ENCODE results near the gene LRRC61. TPM values are rescaled to one million over a fixed set of nuclear protein-coding genes. Genes with fewer than 3 reads are reported as not detected.
"Not testable (repeated sequence)": the region's sequence is repeated elsewhere in the genome, so short reads cannot be mapped to it uniquely, and the experiment has no call there.

The LRRC61 gene
- total RNA-seq, 1 donor from 2014 or later, result 13.0 TPM

DNA sequence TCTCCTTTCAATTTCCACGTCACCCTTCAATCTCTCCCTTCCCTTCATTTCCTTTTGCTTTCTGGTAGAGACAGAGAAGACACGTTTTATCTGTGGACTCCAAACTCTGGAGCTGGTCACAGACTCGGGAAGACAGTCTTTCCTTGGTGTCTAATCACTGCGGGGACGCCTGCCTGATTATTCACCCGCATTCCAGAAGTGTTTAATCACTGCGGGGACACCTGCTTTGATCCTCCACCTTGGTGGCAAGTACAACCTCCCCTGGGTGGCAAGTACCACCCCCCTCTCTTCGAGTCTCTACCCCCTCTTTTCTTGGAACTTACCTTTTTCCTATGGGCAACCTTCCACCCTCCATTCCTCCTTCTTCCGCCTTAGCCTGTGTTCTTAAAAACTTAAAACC lies 15.3 kb upstream of the LRRC61 start:
- Mint-ChIP-seq H3K27me3 (no peaks in the 10 kb centered on the region), H3K9me3 (no peaks in the 10 kb centered on the region), H3K36me3 (no peaks in the 10 kb centered on the region), H3K4me3 (no peak overlapping the region), H3K27ac (no peak overlapping the region), H3K4me1 (ENCODE audit: unreplicated experiment) (peaks cover 8% of the 10 kb centered on the region)
- TF ChIP-seq, protein P1, sequence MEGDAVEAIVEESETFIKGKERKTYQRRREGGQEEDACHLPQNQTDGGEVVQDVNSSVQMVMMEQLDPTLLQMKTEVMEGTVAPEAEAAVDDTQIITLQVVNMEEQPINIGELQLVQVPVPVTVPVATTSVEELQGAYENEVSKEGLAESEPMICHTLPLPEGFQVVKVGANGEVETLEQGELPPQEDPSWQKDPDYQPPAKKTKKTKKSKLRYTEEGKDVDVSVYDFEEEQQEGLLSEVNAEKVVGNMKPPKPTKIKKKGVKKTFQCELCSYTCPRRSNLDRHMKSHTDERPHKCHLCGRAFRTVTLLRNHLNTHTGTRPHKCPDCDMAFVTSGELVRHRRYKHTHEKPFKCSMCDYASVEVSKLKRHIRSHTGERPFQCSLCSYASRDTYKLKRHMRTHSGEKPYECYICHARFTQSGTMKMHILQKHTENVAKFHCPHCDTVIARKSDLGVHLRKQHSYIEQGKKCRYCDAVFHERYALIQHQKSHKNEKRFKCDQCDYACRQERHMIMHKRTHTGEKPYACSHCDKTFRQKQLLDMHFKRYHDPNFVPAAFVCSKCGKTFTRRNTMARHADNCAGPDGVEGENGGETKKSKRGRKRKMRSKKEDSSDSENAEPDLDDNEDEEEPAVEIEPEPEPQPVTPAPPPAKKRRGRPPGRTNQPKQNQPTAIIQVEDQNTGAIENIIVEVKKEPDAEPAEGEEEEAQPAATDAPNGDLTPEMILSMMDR (conservative IDR thresholded peaks at IDR 0.05), result no peak
- no peak for DNase-seq (ENCODE audit: extremely low spot score, unreplicated experiment)

DNA sequence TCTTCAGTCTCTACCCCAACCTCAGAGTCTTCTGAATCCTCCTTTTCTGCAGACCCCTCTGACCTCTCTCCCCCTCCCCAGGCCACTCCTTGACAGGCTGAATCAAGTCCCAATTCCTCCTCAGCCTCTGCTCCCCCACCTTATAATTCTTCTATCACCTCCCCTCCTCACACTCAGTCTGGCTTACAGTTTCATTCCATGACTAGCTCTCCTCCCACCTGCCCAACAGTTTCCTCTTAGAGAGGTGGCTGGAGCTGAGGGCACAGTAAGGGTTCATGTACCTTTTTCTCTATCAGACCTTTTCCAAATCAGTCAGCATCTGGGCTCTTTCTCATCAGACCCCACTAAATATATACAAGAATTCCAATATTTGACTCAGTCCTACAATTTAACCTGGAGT lies 14.6 kb upstream of the LRRC61 start:
- Mint-ChIP-seq H3K4me1 (ENCODE audit: unreplicated experiment) (peaks cover 14% of the 10 kb centered on the region), H3K36me3 (no peaks in the 10 kb centered on the region), H3K9me3 (no peaks in the 10 kb centered on the region), H3K27ac (no peak overlapping the region), H3K4me3 (no peak overlapping the region), H3K27me3 (no peaks in the 10 kb centered on the region)
- TF ChIP-seq, protein P1 (conservative IDR thresholded peaks at IDR 0.05), result no peak
- DNase-seq (ENCODE audit: extremely low spot score, unreplicated experiment), result no peak

DNA sequence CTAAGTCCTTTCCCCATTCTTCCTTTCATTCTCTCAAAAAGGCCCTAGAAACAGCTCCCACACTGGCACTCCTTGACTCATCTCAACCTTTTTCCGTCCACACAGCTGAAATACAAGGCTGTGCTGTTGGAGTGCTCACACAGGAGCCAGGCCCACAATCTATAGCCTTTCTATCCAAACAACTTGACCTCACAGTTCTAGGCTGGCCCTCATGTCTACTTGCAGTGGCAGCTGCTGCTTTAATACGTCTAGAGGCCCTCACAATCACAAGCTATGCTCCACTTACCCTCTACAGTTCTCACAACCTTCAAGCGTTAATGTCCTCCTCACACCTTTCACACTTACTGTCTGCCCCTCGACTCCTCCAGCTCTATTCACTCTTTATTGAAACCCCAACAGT lies 12.0 kb upstream of the LRRC61 start:
- peaks cover 10% of the 10 kb centered on the region for H3K4me1 Mint-ChIP-seq (ENCODE audit: unreplicated experiment)
- H3K4me3 Mint-ChIP-seq, result no peak overlapping the region
- no peak overlapping the region for H3K27ac Mint-ChIP-seq
- no peaks in the 10 kb centered on the region for H3K27me3 Mint-ChIP-seq
- DNase-seq (ENCODE audit: extremely low spot score, unreplicated experiment), result no peak
- TF ChIP-seq, protein P1 (conservative IDR thresholded peaks at IDR 0.05), result no peak
- no peaks in the 10 kb centered on the region for H3K9me3 Mint-ChIP-seq
- H3K36me3 Mint-ChIP-seq, result no peaks in the 10 kb centered on the region

DNA sequence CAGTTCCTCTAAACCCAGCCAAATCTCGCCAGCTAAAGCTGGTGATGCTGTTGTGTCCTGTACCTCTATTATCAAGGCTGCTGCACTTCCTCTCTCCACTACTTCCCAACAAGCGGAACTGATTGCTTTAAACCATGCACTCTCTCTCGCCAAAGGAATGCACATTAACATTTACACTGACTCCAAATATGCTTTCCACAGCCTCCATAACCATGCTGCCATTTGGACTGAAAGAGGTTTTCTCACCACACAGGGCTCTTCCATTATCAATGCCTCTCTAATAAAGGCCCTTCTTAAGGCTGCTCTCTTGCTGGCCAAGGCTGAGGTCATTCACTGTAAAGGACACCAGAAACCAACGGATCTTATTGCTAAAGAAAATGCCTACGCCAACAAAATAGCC lies 11.4 kb upstream of the LRRC61 start:
- no peak overlapping the region for H3K4me3 Mint-ChIP-seq
- H3K36me3 Mint-ChIP-seq, result no peaks in the 10 kb centered on the region
- TF ChIP-seq, protein P1 (conservative IDR thresholded peaks at IDR 0.05), result no peak
- H3K9me3 Mint-ChIP-seq, result no peaks in the 10 kb centered on the region
- no peaks in the 10 kb centered on the region for H3K27me3 Mint-ChIP-seq
- DNase-seq (ENCODE audit: extremely low spot score, unreplicated experiment), result no peak
- peaks cover 10% of the 10 kb centered on the region for H3K4me1 Mint-ChIP-seq (ENCODE audit: unreplicated experiment)
- no peak overlapping the region for H3K27ac Mint-ChIP-seq

DNA sequence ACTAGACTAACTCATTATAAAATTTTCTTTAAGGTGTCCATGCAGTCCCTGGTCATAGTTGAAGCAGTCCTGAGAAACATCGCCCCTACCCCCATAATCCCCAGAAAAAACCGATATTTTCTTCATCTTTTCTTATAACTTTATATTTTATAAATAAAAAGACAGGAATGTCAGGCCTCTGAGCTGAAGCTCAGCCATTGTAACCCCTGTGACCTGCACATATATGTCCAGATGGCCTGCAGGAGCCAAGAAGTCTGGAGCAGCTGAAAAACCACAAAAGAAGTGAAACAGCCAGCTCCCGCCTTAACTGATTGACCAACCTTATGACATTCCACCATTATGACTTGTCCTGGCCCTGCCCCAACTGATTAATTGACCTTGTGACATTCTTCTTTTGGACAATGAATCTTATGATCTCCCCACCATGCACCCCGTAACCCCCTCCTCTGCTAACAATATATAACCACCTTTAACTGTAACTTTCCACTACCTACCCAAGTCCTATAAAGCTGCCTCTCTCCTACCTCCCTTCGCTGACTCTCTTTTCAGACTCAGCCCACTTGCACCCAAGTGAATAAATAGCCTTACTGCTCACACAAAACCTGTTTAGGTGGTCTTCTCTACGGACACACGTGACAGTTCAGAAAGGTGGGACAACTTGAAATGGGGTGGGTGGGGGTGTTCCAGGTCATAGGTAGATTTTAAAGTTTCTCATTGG lies 10.3 kb upstream of the LRRC61 start:
- H3K27ac Mint-ChIP-seq; H3K9me3 Mint-ChIP-seq; H3K27me3 Mint-ChIP-seq; H3K36me3 Mint-ChIP-seq; H3K4me3 Mint-ChIP-seq; DNase-seq (ENCODE audit: extremely low spot score, unreplicated experiment): not testable (repeated sequence)
- H3K4me1 Mint-ChIP-seq (ENCODE audit: unreplicated experiment), result peaks cover 10% of the 10 kb centered on the region

DNA sequence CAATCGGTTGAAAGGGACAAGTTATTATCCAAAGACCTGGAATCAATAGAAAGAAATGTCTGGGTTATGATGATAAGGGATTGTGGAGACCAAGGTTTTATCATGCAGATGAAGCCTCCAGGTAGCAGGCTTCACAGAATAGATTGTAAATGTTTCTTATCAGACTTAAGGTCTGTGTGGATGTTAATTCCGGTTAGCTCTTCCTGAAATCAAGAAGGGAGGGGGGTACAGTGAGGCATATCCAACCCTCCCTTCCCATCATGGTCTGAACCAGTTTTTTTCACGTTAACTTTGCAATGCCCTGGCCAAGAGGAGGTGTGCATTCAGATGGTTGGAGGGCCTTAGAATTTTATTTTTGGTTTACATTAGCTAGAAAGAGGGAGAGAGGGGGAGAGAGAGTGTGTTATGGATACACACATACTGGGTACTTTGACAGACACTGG lies 9.8 kb upstream of the LRRC61 start:
- H3K27me3 Mint-ChIP-seq, result no peaks in the 10 kb centered on the region
- no peaks in the 10 kb centered on the region for H3K36me3 Mint-ChIP-seq
- H3K4me1 Mint-ChIP-seq (ENCODE audit: unreplicated experiment), result peaks cover 10% of the 10 kb centered on the region
- H3K4me3 Mint-ChIP-seq, result no peak overlapping the region
- TF ChIP-seq, protein P1 (conservative IDR thresholded peaks at IDR 0.05), result no peak
- H3K9me3 Mint-ChIP-seq, result no peaks in the 10 kb centered on the region
- no peak overlapping the region for H3K27ac Mint-ChIP-seq
- no peak for DNase-seq (ENCODE audit: extremely low spot score, unreplicated experiment)
